Activated B cell treated with CpG ODN at 0.5 μM for 24 hours (primary cell): ENCODE results near the gene ST3GAL5. TPM values are rescaled to one million over a fixed set of nuclear protein-coding genes. Genes with fewer than 3 reads are reported as not detected.

ENCODE experiments used
- ATAC-seq: fragments of 200-7000 bp; cut with Tn5 transposase; one replicate; pipeline ENCODE4 v1.10.0; 2021; ENCODE audit warnings: low read depth, mild to moderate bottlenecking, moderate library complexity
- CTCF ChIA-PET: fragments of 350-600 bp; sonication (Branson Sonifier 250); formaldehyde crosslinking; loops from one replicate; lab custom pipeline; 2021; ENCODE audit warnings: antibody characterized with exemption; lab: Charles Lee
- POLR2A ChIA-PET: fragments of 350-600 bp; sonication (Branson Sonifier 250); formaldehyde crosslinking; loops from one replicate; lab custom pipeline; 2021; ENCODE audit warnings: antibody characterized with exemption; lab: Charles Lee
- DNase-seq: peaks from one replicate; pipeline ENCODE4 v3.0.0; 2022
- H3K27ac Mint-ChIP-seq: one replicate; pipeline ENCODE4 v1.8.0; 2020; ENCODE audit warnings: mixed read lengths
- H3K27me3 Mint-ChIP-seq: one replicate; pipeline ENCODE4 v1.8.0; 2021; ENCODE audit warnings: mixed read lengths
- H3K36me3 Mint-ChIP-seq: one replicate; pipeline ENCODE4 v1.8.0; 2021; ENCODE audit warnings: low read depth, mixed read lengths
- H3K4me1 Mint-ChIP-seq: one replicate; pipeline ENCODE4 v1.8.0; 2021; ENCODE audit warnings: mixed read lengths
- H3K4me3 Mint-ChIP-seq: one replicate; pipeline ENCODE4 v1.8.0; 2020; ENCODE audit warnings: mild to moderate bottlenecking, mixed read lengths
- H3K9me3 Mint-ChIP-seq: one replicate; pipeline ENCODE4 v1.8.0; 2020; ENCODE audit warnings: mixed read lengths
- intact Hi-C: fragments of 100-400 bp; cut with micrococcal nuclease; formaldehyde crosslinking; loops from one replicate; pipeline ENCODE4 v1.15.1; 2024
- total RNA-seq: library from RNA; stranded (reverse); gene quantifications from 2 replicates; pipeline ENCODE4 v1.2.3, GENCODE V29; 2022
- TF ChIP-seq, protein P1 (sequence below): fragments of 200-600 bp; IDR thresholded peaks from one replicate; pipeline ENCODE4 v1.8.0; 2022; ENCODE audit warnings: antibody characterized with exemption, mild to moderate bottlenecking

Gene ST3GAL5
- total RNA-seq, 1 donor from 2014 or later, result 70.7 TPM

DNA sequence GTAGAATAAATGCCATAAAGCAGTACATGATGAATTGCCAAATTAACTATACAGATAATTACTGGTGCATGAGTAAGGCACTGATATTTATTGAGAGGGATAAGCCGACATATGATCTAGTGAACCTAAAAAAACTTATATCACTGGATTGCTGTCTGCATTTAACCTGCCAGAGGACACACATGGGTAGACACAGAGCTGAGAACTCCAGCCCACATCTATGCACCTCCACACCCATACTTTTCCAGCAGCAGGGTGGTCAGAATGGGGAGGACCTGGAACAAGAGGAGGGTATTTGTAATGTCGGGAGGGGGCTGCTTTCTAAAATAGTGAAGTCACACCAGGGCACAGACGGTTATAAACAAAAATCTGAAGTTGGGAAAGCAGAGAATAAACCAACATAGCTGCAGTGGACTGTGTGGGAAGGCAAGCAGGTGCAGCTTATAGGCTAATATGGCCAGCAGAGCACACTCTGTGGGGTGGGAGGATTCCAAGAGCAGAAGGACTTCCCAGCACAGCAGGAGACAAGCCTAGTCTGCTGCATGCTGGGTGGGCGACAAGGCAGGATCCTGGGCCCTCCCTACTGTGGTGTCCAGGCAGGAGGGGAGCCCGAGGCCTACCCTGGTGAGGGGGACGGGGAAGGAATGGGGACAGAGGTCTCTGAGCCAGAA, 17.2 kb downstream of the ST3GAL5 start:
- H3K4me1 Mint-ChIP-seq, result peaks cover 57% of the 10 kb centered on the region
- H3K27ac Mint-ChIP-seq, result peak overlapping the region; percentile 37
- DNase-seq, result no peak
- no peak for ATAC-seq
- TF ChIP-seq, protein P1, sequence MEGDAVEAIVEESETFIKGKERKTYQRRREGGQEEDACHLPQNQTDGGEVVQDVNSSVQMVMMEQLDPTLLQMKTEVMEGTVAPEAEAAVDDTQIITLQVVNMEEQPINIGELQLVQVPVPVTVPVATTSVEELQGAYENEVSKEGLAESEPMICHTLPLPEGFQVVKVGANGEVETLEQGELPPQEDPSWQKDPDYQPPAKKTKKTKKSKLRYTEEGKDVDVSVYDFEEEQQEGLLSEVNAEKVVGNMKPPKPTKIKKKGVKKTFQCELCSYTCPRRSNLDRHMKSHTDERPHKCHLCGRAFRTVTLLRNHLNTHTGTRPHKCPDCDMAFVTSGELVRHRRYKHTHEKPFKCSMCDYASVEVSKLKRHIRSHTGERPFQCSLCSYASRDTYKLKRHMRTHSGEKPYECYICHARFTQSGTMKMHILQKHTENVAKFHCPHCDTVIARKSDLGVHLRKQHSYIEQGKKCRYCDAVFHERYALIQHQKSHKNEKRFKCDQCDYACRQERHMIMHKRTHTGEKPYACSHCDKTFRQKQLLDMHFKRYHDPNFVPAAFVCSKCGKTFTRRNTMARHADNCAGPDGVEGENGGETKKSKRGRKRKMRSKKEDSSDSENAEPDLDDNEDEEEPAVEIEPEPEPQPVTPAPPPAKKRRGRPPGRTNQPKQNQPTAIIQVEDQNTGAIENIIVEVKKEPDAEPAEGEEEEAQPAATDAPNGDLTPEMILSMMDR, result no peak
- CTCF ChIA-PET, result no interaction called here
- H3K4me3 Mint-ChIP-seq, result no peak overlapping the region
- peaks cover 49% of the 10 kb centered on the region for H3K36me3 Mint-ChIP-seq
- POLR2A ChIA-PET, result no interaction called here
- no peaks in the 10 kb centered on the region for H3K27me3 Mint-ChIP-seq
- intact Hi-C loops, result no loop called here
- no peaks in the 10 kb centered on the region for H3K9me3 Mint-ChIP-seq

- ATAC-seq (no peak), DNase-seq (no peak)
- Mint-ChIP-seq H3K4me1 (peaks cover 53% of the 10 kb centered on the region), H3K36me3 (peaks cover 52% of the 10 kb centered on the region), H3K4me3 (no peak overlapping the region), H3K9me3 (no peaks in the 10 kb centered on the region), H3K27ac (peak overlapping the region; percentile 2), H3K27me3 (no peaks in the 10 kb centered on the region)
- intact Hi-C loops, result no loop called here
- ChIA-PET POLR2A (interaction anchor here (0.7 kb wide), 1 partner anchor 203 kb away, joined by 3 read pairs; no protein-coding TSS in a partner anchor), CTCF (interaction anchor here (0.6 kb wide), 1 partner anchor 947 kb away, joined by 3 read pairs; no protein-coding TSS in a partner anchor)
- TF ChIP-seq, protein P1, result no peak
Observed at GRCh38 chr2:85868822-85869221, 20.0 kb downstream of the ST3GAL5 start.

DNA sequence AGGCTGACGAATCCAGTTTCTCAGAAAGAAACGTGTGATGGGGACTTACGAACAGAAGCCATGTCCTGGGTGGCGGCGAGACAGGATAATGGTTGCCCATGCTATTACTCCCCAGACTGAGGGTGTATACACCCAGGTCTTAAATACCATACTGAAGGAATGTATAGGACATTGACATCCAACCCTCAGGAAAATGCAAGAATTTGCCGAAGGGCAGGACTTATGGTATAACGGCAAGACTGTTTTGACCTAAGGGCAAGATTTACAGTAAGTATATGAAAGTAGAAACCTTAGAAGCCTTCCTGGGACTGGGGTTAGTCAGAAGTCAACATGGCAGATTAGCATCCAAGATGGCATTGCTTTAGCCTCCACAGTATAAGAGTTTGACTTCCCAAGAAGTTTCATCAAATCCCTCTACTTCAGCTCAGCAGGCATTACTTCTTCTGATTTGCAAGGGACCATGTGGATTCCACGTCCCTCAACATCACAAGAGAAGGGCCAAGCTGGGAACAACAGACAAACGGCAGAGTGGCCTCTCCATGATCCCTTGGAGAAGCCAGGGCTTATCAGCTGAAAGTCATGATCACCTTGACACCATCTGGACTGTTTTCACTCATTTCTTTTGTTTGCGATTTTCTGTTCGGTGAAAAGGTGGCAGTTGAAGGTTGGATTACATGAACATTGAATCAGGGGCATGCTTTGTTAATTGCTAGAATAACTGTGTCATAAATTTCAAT, 21.1 kb downstream of the ST3GAL5 start:
- peaks cover 51% of the 10 kb centered on the region for H3K4me1 Mint-ChIP-seq

DNA sequence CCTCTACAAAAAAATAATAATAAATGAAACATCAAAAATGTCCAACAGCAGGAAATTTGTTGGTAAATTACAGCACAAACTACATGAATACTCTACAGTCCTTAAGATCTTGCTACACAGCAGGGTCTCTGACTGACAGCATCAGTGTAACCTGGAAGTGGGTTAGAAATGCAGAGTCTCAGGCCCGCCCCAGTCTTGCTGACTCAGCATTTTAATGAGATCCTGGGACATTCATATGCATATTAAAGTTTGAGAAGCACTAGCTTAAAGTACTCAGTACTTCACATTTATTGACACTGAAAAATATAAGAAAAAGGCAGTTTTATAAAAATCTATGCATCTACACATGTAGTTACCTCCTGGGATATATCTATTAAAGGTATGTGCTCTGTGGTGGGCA, 21.7 kb downstream of the ST3GAL5 start:
- DNase-seq, result no peak
- ATAC-seq, result no peak
- peak overlapping the region; percentile 77 for H3K27ac Mint-ChIP-seq
- H3K4me1 Mint-ChIP-seq, result peaks cover 54% of the 10 kb centered on the region
- intact Hi-C loops, result no loop called here
- peaks cover 52% of the 10 kb centered on the region for H3K36me3 Mint-ChIP-seq
- H3K4me3 Mint-ChIP-seq, result no peak overlapping the region
- CTCF ChIA-PET, result interaction anchor here (1.5 kb wide), 1 partner anchor 23 kb away, joined by 3 read pairs; no protein-coding TSS in a partner anchor
- TF ChIP-seq, protein P1, result no peak
- POLR2A ChIA-PET, result no interaction called here
- H3K27me3 Mint-ChIP-seq, result no peaks in the 10 kb centered on the region
- H3K9me3 Mint-ChIP-seq, result no peaks in the 10 kb centered on the region

More for the DNA sequence above, 21.1 kb downstream of the ST3GAL5 start:
- peak overlapping the region; percentile 77 for H3K27ac Mint-ChIP-seq
- no peak overlapping the region for H3K4me3 Mint-ChIP-seq
- no peaks in the 10 kb centered on the region for H3K27me3 Mint-ChIP-seq
- TF ChIP-seq, protein P1, result no peak
- no peak for ATAC-seq
- no peaks in the 10 kb centered on the region for H3K9me3 Mint-ChIP-seq
- no peak for DNase-seq
- ChIA-PET CTCF (interaction anchor here (0.6 kb wide), 1 partner anchor 946 kb away, joined by 3 read pairs; no protein-coding TSS in a partner anchor), POLR2A (interaction anchor here (0.6 to 0.7 kb wide), 2 partner anchors 119 to 199 kb away, joined by 3 to 6 read pairs; no protein-coding TSS in a partner anchor)
- peaks cover 53% of the 10 kb centered on the region for H3K36me3 Mint-ChIP-seq
- intact Hi-C loops, result no loop called here
